K562 (cell line): ENCODE data around the gene CD46. TPM values are rescaled to one million over a fixed set of nuclear protein-coding genes. Genes with fewer than 3 reads are reported as not detected.

Experiments
- CBX8 ChIP-seq: fragments of 200-600 bp; sonication (generic); IDR thresholded peaks from 2 replicates; pipeline ENCODE4 v1.6.1; 2012; ENCODE audit warnings: borderline replicate concordance, mixed run types, low read depth, mild to moderate bottlenecking, moderate library complexity, mixed read lengths, low read length, control low read depth, inconsistent platforms; ENCODE audit not compliant: poor library complexity, severe bottlenecking; ENCODE audit errors: extremely low read depth
- ELF4 ChIP-seq: fragments of 450-650 bp; formaldehyde crosslinking; IDR thresholded peaks from 2 replicates; pipeline ENCODE4 v1.4.0; 2022; ENCODE audit warnings: missing genetic modification characterization
- ETV6 ChIP-seq, 3 experiments: fragments of 150-350 bp in 1 of 3; sonication (generic) in 1 of 3; formaldehyde crosslinking in 1 of 3; IDR thresholded peaks; 2 replicates each; pipeline versions ENCODE4 v1.6.1 to v1.8.0; 2014 to 2022; ENCODE audit warnings: borderline replicate concordance in 2 of 3, low read depth in 2 of 3, antibody characterized with exemption in 1 of 3, low read length in 1 of 3, mild to moderate bottlenecking in 1 of 3, missing genetic modification reagents in 1 of 3
- EZH2 ChIP-seq: IDR thresholded peaks from 2 replicates; pipeline ENCODE4 v1.6.1; 2012; ENCODE audit warnings: low read depth, mild to moderate bottlenecking, inconsistent platforms, low read length, borderline replicate concordance
- FOXJ3 ChIP-seq: sonication (generic); formaldehyde crosslinking; IDR thresholded peaks from 2 replicates; pipeline ENCODE4 v1.4.0; 2020; ENCODE audit warnings: mild to moderate bottlenecking, missing genetic modification reagents
- MAFG ChIP-seq: fragments of 450-650 bp; conservative IDR thresholded peaks from 2 replicates; pipeline ENCODE4 v1.6.1; 2016; ENCODE audit warnings: missing genetic modification characterization, missing compliant biosample characterization
- RBM17 ChIP-seq: fragments of 200-400 bp; formaldehyde crosslinking; IDR thresholded peaks from 2 replicates; pipeline ENCODE4 v1.6.1; 2017; ENCODE audit warnings: low read depth, mild to moderate bottlenecking, low read length, borderline replicate concordance
- SRSF7 ChIP-seq: fragments of 200-400 bp; formaldehyde crosslinking; optimal IDR thresholded peaks from 2 replicates; pipeline ENCODE3; 2017; ENCODE audit warnings: mild to moderate bottlenecking, low read depth, low read length
- ZNF224 ChIP-seq: sonication (generic); formaldehyde crosslinking; IDR thresholded peaks from 2 replicates; pipeline ENCODE4 v1.8.0; 2022; ENCODE audit warnings: mild to moderate bottlenecking, missing genetic modification reagents
- polyA plus RNA-seq, 8 experiments: library from polyadenylated mRNA; depleted of rRNA in 4 of 8; stranded (reverse) in 5 of 8; unstranded in 3 of 8; fragments of >200 nt; fragmentation: Nextera tagmentation in 2 of 8; fragmentation: Illumina TruSeq in 1 of 8; extraction: Ambion mirVana in 2 of 8; extraction: Trizol in 1 of 8; gene quantifications; 2 replicates each; pipeline versions ENCODE4 v1.2.1 to v1.2.3, GENCODE V29; 2011 to 2014; ENCODE audit warnings: inconsistent platforms in 1 of 8, missing spikeins in 1 of 8
- total RNA-seq, 7 experiments: library from RNA; depleted of rRNA in 6 of 7; stranded (reverse); fragments of >200 nt in 6 of 7; fragmentation: Illumina TruSeq in 2 of 7; extraction: Trizol in 2 of 7; gene quantifications; 2 replicates each; pipeline versions ENCODE4 v1.2.1 to v1.2.3, GENCODE V29; 2011 to 2021; ENCODE audit warnings: low replicate concordance in 1 of 7
- TF ChIP-seq, protein P1 (sequence below): fragments of 450-650 bp; formaldehyde crosslinking; IDR thresholded peaks from 2 replicates; pipeline ENCODE4 v1.4.0; 2022; ENCODE audit warnings: missing genetic modification characterization
- TF ChIP-seq, protein P2 (sequence below): fragments of 250-450 bp; sonication (Bioruptor Pico); IDR thresholded peaks from 2 replicates; pipeline ENCODE4 v1.5.1; 2021; ENCODE audit warnings: mild to moderate bottlenecking
- TF ChIP-seq, protein P3 (sequence below), 3 experiments: IDR thresholded peaks in 2 of 3; conservative IDR thresholded peaks in 1 of 3; 2 replicates each; pipeline ENCODE4 v1.5.1; 2011 to 2012; ENCODE audit warnings: low read length in 3 of 3, mild to moderate bottlenecking in 3 of 3, control low read depth in 2 of 3, improper control_type of control experiment in 1 of 3, inconsistent platforms in 1 of 3, low read depth in 1 of 3, mixed read lengths in 1 of 3, moderate library complexity in 1 of 3; ENCODE audit not compliant: insufficient read depth in 2 of 3
- TF ChIP-seq, protein P4 (sequence below): IDR thresholded peaks from 3 replicates; pipeline ENCODE4 v1.6.1; 2011; ENCODE audit warnings: borderline replicate concordance, mild to moderate bottlenecking, moderate library complexity; ENCODE audit not compliant: insufficient read length; ENCODE audit errors: extremely low read depth
- TF ChIP-seq, protein P5 (sequence below): fragments of 450-650 bp; formaldehyde crosslinking; IDR thresholded peaks from 2 replicates; pipeline ENCODE4 v1.4.0; 2020; ENCODE audit warnings: mild to moderate bottlenecking, moderate library complexity

The CD46 gene
- total and polyA plus RNA-seq, 9 of the 15 experiments (the other 6 are each of a cell fraction or from before 2014, with no cell fraction given), result 87.9 to 374 (median 156) TPM

DNA sequence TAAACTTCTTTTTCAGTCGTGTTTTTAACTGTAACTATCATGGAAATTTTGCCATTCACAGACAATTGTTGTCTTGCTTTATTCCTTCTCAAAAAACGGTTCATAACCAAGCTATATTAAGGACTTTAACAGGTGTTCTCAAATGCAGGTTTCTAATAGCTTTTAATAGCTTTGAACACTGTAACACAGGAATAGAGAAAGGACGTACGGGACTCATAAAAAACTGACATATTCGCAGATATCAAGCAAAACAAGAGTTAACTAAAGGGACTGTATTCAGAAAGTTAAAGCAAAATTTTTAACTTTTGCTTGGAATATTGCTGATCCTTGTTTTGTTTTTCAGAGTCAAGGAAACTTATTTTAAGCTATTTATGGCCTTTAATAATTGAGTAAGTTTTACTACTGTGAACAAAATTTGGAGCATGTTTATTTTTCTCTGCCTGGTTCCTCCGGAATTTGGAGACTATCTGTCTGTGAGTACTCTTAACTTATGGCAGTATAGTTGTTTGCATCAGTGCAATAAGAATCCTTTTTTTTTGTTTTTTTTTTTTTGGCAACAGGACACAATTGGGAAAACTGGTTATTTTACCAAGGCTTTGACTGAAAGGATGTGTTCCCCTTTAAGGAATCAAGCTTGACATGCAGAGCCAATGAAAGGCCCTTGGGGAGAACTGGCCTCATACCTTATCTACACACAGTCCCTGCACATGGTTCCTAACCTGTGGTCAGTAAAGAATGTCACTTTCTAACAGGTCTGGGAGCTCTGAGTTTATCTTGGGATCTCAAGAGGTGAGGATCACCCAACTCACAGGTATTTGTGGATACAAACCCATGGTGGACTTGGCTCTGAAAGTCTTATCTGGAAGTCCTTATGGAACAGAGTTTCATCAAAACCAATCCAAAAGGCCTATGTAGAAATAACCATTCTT lies 5.8 kb upstream of the CD46 start (continued):
- TF ChIP-seq, protein P1, sequence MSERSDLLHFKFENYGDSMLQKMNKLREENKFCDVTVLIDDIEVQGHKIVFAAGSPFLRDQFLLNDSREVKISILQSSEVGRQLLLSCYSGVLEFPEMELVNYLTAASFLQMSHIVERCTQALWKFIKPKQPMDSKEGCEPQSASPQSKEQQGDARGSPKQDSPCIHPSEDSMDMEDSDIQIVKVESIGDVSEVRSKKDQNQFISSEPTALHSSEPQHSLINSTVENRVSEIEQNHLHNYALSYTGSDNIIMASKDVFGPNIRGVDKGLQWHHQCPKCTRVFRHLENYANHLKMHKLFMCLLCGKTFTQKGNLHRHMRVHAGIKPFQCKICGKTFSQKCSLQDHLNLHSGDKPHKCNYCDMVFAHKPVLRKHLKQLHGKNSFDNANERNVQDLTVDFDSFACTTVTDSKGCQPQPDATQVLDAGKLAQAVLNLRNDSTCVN (CRISPR knock-in tag), result no peak
- TF ChIP-seq, protein P2, sequence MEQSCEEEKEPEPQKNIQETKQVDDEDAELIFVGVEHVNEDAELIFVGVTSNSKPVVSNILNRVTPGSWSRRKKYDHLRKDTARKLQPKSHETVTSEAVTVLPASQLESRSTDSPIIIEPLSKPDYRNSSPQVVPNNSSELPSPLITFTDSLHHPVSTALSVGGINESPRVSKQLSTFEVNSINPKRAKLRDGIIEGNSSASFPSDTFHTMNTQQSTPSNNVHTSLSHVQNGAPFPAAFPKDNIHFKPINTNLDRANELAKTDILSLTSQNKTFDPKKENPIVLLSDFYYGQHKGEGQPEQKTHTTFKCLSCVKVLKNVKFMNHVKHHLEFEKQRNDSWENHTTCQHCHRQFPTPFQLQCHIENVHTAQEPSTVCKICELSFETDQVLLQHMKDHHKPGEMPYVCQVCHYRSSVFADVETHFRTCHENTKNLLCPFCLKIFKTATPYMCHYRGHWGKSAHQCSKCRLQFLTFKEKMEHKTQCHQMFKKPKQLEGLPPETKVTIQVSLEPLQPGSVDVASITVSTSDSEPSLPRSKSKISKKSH (CRISPR knock-in tag), result no peak
- TF ChIP-seq, protein P3, sequence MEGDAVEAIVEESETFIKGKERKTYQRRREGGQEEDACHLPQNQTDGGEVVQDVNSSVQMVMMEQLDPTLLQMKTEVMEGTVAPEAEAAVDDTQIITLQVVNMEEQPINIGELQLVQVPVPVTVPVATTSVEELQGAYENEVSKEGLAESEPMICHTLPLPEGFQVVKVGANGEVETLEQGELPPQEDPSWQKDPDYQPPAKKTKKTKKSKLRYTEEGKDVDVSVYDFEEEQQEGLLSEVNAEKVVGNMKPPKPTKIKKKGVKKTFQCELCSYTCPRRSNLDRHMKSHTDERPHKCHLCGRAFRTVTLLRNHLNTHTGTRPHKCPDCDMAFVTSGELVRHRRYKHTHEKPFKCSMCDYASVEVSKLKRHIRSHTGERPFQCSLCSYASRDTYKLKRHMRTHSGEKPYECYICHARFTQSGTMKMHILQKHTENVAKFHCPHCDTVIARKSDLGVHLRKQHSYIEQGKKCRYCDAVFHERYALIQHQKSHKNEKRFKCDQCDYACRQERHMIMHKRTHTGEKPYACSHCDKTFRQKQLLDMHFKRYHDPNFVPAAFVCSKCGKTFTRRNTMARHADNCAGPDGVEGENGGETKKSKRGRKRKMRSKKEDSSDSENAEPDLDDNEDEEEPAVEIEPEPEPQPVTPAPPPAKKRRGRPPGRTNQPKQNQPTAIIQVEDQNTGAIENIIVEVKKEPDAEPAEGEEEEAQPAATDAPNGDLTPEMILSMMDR (IDR thresholded peaks at IDR 0.05 in 2 of 3, conservative IDR thresholded peaks at IDR 0.05 in 1 of 3; ENCODE audit: insufficient read depth in 2 of 3, low read depth in 1 of 3, low read length in 3 of 3), result no peak
- TF ChIP-seq CBX8 (no peak), RBM17 (no peak), EZH2 (no peak), ELF4 (CRISPR knock-in tag) (no peak), FOXJ3 (CRISPR knock-in tag) (no peak), ZNF224 (CRISPR knock-in tag) (no peak), ETV6 (IDR thresholded peaks at IDR 0.05; ENCODE audit: borderline replicate concordance in 1 of 2, low read depth in 2 of 2, low read length in 1 of 2) (no peak), ETV6 (CRISPR knock-in tag; IDR thresholded peaks at IDR 0.05; ENCODE audit: borderline replicate concordance) (no peak), SRSF7 (no peak), MAFG (tag) (no peak)
- TF ChIP-seq, protein P4, sequence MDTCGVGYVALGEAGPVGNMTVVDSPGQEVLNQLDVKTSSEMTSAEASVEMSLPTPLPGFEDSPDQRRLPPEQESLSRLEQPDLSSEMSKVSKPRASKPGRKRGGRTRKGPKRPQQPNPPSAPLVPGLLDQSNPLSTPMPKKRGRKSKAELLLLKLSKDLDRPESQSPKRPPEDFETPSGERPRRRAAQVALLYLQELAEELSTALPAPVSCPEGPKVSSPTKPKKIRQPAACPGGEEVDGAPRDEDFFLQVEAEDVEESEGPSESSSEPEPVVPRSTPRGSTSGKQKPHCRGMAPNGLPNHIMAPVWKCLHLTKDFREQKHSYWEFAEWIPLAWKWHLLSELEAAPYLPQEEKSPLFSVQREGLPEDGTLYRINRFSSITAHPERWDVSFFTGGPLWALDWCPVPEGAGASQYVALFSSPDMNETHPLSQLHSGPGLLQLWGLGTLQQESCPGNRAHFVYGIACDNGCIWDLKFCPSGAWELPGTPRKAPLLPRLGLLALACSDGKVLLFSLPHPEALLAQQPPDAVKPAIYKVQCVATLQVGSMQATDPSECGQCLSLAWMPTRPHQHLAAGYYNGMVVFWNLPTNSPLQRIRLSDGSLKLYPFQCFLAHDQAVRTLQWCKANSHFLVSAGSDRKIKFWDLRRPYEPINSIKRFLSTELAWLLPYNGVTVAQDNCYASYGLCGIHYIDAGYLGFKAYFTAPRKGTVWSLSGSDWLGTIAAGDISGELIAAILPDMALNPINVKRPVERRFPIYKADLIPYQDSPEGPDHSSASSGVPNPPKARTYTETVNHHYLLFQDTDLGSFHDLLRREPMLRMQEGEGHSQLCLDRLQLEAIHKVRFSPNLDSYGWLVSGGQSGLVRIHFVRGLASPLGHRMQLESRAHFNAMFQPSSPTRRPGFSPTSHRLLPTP, result no peak
- TF ChIP-seq, protein P5, sequence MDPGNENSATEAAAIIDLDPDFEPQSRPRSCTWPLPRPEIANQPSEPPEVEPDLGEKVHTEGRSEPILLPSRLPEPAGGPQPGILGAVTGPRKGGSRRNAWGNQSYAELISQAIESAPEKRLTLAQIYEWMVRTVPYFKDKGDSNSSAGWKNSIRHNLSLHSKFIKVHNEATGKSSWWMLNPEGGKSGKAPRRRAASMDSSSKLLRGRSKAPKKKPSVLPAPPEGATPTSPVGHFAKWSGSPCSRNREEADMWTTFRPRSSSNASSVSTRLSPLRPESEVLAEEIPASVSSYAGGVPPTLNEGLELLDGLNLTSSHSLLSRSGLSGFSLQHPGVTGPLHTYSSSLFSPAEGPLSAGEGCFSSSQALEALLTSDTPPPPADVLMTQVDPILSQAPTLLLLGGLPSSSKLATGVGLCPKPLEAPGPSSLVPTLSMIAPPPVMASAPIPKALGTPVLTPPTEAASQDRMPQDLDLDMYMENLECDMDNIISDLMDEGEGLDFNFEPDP (CRISPR knock-in tag), result no peak
